Stimulated activated CD8-positive, alpha-beta memory T cell treated with anti-CD3 and anti-CD28 coated beads, Interleukin-15, amount 100 ng/mL, for 24 hours (primary cell): ENCODE data around the gene GDPD1.

ENCODE experiments used
- DNase-seq: peaks from one replicate; pipeline ENCODE4 v3.0.0-alpha.2; 2020; ENCODE audit warnings: low read depth

GDPD1 gene

DNA sequence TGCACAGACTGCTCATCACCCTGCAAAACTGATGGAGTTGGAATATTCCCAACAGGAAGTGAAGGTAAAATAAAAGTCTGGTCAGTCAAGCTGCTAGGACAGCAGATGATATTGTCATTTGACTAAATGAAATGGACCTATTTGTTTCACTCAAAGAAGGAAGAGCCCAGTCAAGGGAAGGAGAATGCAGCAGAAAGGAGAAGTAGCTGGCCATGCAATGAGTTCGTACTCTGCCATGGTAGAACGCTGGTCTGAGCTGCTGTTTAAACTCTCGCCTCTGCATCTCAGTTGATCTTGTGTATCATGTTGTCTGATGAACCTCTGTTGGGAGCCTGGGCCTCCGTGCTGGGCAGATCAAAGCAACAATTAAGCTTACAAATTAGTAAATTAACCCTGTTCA lies 95.6 kb downstream of the GDPD1 start:
- DNase-seq, result no peak
